Transverse colon (tissue), 4 donors: Measurements from ENCODE around the gene TRMT1.

Experiments used
- POLR2A ChIP-seq: fragments of 450-650 bp; IDR thresholded peaks from one replicate; pipeline ENCODE4 v1.6.1; 2016; ENCODE audit warnings: antibody characterized with exemption, mild to moderate bottlenecking, moderate library complexity
- POLR2AphosphoS5 ChIP-seq, 3 donors: sonication (generic); formaldehyde crosslinking; IDR thresholded peaks; one replicate each; pipeline ENCODE4 v1.6.1; 2016; ENCODE audit warnings: antibody characterized with exemption in 3 of 3
- TF ChIP-seq, protein P1 (sequence below), 5 experiments: fragments of 200-600 bp in 3 of 5; fragments of 450-650 bp in 2 of 5; sonication (generic) in 3 of 5; IDR thresholded peaks; 1 replicate in 2 of 5; 2 replicates in 3 of 5; pipeline ENCODE4 v1.5.1; 2016 to 2017; ENCODE audit warnings: antibody characterized with exemption in 5 of 5, inconsistent platforms in 3 of 5, mild to moderate bottlenecking in 2 of 5, moderate library complexity in 1 of 5

DNA sequence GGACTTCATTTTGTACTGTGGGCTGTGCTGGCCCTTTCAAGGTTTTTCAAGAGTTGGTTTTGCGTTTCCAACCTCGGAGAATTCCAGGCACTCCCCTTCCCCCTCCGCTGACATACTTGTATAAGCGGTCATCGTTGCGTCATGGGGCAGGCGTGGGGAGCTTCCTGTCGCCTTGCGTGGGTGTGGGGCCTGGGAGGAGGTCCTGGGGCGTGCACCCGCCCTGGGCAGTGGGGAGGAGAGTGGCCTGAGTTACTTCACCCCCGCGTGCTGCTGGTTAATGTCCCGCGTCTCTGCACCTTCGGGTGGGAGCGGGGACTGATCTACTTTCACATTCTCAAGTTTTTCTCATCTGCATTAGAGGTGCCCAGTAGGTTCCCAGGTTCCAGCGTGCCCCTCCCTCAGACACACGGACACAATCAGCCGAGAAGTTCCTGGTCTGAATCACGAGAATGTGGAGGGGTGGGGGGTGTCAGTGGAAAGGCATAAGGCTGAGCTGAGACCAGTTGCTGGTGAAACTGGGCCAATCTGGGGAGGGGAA, 37.8 kb upstream of the TRMT1 start:
- peak; percentile 91 for TF ChIP-seq POLR2A
- TF ChIP-seq, protein P1, sequence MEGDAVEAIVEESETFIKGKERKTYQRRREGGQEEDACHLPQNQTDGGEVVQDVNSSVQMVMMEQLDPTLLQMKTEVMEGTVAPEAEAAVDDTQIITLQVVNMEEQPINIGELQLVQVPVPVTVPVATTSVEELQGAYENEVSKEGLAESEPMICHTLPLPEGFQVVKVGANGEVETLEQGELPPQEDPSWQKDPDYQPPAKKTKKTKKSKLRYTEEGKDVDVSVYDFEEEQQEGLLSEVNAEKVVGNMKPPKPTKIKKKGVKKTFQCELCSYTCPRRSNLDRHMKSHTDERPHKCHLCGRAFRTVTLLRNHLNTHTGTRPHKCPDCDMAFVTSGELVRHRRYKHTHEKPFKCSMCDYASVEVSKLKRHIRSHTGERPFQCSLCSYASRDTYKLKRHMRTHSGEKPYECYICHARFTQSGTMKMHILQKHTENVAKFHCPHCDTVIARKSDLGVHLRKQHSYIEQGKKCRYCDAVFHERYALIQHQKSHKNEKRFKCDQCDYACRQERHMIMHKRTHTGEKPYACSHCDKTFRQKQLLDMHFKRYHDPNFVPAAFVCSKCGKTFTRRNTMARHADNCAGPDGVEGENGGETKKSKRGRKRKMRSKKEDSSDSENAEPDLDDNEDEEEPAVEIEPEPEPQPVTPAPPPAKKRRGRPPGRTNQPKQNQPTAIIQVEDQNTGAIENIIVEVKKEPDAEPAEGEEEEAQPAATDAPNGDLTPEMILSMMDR (IDR thresholded peaks at IDR 0.05), result no peak
- TF ChIP-seq POLR2AphosphoS5 (IDR thresholded peaks at IDR 0.05), result peak; percentile 92 to 96 (median 95)
